Iris pigment epithelial cell (primary cell): ENCODE results near the gene TPM3.
A peak's percentile ranks its signal among the peaks of the same experiment; 100 is the strongest.
"Not testable (repeated sequence)": the region's sequence is repeated elsewhere in the genome, so short reads cannot be mapped to it uniquely, and the experiment has no call there.

ENCODE experiments used
- DNase-seq: peaks from one replicate; pipeline ENCODE4 v3.0.0-alpha.2; 2011; ENCODE audit warnings: low read depth

The TPM3 gene

DNA sequence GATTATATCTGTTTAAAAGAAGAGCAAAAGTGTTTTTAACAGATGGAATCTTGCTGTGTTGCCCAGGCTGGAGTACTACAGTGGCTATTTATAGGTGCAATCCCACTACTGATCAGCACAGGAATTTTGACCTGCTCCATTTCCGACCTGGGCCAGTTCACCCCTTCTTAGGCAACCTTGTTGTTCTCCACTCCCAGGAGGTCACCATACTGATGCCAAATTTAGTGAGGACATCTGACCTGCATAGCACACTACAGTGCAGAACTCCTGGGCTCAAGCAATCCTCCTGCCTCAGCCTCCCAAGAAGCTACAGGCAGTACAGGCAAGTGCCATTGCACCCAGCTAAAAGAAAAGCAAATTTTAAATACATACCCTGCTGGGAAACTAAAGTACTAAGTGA, 25.7 kb downstream of the TPM3 start:
- DNase-seq = no peak

DNA sequence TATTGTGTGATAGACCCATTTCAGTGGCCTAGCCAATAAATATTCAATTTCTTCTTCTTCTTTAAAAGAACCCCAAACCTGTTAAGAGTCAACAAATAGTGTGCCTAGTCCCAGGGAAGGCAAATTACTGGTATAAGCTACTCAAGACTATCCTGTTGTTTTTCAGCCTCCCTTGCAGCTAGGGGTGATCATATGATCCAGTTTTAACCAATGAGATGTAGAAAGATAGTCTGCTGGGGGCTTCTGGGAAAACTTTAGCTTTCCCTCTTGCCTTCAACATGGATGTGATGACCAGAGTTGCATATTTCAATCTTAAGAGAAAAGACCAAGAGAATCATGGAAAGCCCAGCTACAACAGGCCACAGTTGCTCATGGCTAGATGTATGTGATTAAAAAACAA, 32.3 kb downstream of the TPM3 start:
- no peak for DNase-seq

DNA sequence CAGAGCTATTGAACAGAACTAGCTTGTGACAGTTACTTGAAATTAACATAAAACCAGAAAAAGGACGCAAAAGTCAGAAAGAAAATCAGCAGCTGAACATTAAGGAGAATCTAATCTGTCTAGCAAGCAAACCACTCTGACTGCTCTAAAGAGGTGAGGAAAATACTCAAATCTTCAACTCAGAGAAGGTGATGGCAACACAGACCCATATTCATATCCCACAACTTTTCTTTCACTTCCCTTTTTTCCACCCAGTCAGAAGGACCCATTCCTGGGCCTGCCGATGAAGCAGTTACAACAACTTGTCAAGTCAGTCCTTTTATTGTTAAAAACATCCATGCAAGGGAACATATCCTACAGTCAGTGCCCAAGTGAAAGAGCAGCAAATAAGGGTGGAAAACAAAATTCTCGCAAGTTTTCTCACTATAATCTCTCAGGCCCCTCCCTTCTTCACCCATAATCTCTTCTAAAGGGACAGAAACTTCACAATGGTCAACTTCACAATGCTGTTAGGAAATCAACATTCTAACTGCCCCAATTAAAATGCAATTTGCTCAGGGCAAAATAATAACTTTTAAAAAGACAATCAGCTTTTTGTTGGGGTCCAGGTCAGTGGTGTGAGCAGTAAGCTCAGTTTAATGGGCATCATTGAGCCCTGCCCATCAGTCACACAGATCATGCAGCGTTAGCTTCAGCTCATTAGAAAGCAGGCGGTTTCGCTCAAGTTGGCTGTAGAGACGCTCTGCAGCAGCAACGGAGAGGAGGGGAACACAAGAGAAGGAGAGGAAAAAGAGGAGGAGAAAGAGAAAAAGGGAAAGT, 33.4 kb downstream of the TPM3 start:
- no peak for DNase-seq

DNA sequence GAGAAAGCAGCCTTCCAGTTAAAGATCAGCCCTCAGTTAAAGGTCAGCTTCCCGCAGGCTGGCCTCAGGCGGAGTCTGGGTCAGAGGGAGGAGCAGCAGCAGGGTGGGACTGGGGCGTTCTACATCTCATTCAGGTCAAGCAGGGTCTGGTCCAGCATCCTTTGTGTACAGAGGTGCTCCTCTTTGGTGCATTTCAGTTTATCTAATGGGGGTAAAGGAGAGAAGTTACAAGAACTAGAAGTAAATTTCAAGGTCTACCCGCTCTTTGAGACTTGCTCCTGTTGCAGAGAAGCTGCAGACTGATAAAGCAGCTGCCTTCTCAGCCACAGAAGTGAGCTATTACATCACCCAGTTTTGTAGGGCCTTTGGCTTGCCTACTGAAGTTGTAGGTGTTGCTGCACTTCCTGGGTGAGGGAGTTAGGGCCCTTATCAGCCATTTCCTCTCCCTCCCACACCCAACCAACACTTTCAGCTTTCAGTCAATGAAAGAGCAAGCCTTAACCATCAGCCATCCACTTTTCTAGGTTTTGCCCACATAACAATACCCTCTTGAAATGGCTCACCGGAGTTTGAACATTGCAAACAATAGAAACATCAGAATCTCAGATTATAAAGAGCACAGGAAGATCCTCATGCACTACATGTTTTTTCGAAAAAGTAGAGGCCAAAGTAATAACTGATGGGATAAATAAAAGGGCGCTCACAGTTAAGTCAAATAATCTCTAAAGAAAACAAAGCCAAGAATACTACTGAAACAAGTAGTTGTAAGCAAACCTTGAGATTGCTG, 34.2 kb downstream of the TPM3 start:
- DNase-seq = peak; percentile 83

DNA sequence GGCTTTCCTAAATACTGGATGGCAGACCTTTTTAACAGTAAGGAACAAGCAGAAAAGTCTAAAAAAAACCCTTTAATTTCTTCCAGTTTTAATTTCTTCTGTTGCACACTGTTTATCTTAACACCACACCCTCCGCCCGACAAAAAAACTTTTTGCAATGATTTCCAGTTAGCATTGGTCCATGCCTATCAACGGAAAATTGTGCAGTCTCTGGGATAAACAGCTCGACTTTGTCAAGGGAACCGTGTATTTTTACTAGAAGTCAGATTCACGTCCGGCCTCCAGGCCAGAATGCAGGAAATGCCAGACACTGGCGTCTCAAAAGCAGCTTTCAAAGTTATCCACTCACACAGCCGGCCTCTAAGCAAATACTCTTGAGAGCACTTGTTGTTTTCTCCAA, 36.6 kb downstream of the TPM3 start:
- DNase-seq = peak; percentile 81

DNA sequence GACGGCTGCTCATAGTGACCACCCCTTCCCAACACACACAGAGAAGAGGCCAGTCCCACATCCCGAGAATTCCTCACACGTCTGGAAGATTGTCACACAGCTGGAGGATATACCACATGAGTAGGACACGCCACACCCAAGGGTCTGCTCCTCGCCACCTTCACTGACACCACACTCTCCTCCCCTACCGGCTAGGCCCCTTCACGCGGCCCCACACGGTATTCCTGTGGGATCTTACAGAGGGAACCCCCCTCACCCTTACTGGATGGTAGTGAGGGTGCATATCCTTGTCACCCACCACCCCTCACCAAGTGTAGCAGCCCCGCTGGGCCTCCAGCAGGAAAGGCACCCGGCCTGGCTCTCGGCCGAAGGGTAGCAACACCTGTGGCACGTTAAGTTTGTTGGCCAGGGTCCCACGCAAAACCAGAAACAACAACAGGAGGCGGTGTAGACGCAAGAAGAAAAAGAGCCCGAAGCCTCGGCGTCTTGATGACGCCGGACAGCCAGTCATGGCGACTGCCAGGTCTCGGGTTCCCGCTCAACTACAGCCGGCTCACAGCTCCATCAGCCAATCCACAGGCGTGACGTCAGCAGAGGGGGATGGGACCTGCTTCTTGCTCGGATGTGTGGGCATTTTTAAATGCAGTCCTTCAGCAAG, 37.2 kb downstream of the TPM3 start, which contains the start of gene NUP210L:
Gene NUP210L, minus strand, starts transcription at position 540 of the 658 bp plus-strand sequence.
- peak; percentile 53 for DNase-seq

DNA sequence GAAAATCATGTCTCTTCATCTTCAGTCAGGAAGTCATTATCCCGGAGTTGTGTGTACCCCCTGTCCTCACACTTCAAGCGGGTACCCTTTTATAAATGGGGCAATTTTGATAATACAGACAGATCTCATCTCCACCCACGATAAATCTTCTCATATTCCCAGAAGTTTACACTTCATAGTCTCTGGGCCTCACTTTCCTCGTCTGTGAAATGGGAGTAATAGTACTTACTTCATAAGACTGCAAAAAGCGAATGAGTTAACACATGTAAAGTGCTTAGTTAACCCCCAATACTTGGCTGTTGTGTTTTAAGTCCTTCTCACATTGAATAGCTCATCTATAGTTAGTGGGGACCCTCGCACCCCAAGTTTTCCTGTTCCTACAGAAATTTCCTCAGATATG, 37.8 kb downstream of the TPM3 start:
- DNase-seq = no peak

DNA sequence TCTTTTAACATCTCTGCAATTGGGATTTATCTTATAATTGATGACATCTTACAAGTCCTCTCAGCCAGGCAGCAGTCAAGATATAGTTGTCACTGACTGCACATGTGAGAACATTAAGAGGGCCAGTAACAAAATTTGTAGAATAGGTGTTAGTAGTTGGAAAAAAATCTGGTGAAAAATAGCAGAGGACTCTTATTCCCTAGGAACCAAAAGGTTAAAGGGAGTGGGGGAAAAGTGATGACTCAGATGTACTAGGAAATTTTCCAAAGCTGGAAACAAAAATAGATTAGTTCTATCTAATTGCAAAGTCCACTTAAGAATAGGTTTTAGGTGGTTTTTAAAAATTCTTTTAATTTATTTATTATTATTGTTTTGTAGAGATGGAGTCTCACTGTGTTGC, 40.6 kb downstream of the TPM3 start:
- no peak for DNase-seq

DNA sequence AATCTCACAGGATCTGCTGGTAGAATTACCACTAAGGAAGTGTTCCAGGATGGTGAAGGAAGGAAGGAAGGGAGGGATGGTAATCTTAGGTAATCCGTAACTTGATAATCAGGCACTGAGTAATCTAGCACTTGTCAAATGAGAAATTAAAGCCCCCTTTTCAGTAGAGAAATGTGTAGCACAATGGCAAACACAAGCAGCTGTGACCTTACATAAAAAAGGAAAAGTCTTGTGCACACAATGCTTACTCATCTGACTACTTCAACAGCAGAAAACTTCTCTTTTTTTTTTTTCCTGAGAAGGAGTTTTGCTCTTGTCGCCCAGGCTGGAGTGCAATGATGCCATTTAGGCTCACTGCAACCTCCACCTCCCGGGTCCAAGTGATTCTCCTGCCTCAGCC, 43.1 kb downstream of the TPM3 start:
- no peak for DNase-seq

DNA sequence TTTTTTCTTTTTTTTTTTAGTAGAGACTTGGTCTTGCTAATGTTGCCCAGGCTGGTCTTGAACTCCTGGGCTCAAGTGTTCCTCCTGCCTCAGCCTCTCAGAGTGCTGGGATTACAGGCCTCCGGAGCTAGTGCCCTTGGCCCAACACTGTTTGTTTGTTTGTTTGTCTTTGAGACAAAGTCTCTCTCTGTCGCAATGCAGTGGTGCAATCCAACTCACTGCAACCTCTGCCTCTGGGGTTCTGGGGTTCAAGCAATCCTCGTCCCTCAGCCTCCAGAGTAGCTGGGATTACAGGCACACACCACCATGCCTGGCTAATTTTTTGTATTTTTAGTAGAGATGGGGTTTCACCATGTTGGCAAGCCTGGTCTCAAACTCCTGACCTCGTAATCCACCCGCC, 44.4 kb downstream of the TPM3 start:
- DNase-seq = not testable (repeated sequence)

DNA sequence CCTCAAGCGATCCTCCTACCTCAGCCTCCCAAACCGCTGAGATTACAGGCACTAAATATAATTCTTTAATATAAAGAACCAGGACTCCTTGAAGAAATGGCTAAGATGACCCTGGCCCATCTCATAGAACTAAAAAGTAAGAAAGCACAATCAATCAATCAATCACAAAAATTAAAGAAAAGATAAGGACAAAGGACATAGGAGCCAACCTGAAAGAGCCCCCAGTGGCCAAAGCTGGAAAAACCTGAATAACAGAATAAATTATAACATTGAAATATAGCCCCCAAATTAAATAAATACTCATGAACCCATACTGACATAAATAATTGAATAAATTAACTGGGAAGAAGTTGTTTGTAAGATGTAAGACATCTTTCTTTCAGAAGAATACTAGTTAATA, 45.9 kb downstream of the TPM3 start:
- DNase-seq = no peak

DNA sequence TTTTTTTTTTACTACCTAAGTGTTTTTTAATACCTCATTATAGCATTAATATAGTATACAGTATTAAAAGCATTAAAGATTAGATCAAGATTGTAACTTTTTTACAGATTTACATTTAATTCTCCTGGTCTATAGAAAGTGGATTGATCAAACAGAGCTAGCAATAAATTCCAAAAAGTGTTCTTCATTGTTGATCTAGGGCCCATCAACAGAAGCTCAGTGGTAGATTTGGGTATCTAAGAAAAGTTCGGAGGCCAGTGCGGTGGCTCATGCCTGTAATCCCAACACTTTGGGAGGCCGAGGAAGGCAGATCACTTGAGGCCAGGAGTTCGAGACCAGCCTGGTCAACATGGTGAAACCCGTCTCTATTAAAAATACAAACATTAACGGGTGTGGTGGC, 49.5 kb downstream of the TPM3 start:
- no peak for DNase-seq

DNA sequence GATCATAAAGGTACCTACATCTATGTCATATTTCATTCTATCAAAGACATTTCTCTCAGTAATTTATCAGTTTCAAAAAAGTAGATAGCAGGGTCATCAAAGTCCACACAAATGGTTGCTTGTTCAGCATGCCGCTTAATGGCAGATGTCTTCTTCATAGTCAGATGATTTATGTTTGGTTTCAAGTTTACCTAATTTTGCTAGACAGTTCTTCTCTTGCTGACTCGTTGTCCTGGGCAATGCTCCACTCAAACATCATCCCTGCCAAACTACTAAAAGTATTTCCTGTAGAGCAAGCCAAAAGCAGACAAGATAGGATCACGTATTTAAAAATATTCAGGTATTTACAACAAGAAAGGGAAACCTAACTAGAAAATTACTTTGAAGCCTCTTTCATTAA, 50.7 kb downstream of the TPM3 start:
- DNase-seq = peak; percentile 73

DNA sequence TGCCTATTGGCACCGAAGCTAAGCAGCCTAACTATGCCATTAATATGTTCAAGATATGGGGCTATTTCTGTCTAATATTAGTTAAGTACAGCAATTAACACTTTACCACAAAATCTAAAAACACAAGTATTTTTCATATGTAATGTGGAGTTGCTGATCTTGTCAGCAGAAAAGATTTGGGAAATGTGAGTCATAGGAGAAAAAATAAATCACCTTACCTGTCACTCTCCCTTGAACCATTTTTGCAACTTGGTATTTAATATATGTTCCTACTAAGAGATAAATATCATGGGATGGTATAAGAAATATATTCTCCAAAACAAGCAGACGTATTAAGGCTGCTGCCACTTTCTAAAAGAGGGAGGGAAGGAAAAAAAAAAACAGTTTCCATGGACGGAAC, 54.0 kb downstream of the TPM3 start:
- DNase-seq = no peak

DNA sequence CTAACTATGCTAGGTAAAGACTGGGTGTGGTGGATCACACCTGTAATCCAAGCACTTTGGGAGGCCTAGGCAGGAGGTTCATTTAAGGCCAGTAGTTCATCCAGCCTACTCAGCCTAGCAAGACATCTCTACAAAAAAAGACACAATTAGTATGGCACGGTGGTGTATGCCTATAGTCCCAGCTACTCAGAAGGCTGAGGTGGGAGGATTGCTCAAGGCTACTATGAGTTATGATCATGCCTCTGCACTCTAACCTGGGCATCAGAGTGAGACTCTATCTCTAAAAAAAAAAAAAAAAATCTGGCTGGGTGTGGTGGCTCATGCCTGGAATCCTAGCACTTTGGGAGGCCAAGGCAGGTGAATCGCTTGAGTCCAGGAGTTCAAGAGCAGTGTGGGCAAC, 58.6 kb downstream of the TPM3 start:
- DNase-seq = no peak

DNA sequence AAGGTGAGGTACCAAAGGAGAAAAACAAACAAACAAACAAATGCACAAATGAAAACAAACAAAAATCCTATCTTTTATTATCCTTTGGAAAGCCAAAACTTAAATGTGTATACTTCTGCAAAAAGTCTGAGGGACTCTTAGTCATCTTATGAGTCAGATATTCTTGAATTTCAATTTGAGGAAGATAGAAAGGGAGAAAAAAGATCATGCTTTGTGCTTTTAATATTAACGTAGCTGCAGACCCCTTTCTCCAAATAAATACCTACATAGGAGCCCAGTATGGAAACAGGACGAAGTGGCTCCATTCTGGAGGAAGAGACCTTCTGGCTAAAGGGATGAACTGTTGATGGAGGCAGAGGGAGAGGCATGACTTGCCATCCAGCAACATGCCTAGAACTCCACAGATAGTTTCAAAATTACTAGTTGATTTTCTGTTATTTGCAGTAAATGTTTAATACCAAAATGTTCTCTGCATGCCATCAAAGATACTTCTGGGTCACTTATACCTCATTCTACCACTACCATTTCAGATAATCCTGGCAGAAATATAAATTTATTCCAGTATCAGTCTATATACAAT, 62.4 kb downstream of the TPM3 start:
- peak; percentile 22 for DNase-seq

DNA sequence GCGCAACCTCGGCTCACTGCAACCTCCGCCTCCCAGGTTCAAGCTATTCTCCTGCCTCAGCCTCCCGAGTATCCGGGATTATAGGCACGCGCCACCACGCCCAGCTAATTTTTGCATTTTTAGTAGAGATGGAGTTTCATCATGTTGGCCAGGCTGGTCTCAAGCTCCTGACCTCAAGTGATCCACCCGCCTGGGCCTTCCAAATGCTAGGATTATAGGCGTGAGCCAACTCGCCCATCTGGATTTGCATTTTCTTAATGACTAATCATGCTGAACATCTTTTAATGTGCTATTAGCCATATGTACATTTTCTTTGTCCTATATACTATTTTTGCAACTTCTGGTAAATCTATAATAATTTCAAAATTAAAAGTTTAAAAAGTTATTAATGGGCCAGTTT, 68.7 kb downstream of the TPM3 start:
- not testable (repeated sequence) for DNase-seq

DNA sequence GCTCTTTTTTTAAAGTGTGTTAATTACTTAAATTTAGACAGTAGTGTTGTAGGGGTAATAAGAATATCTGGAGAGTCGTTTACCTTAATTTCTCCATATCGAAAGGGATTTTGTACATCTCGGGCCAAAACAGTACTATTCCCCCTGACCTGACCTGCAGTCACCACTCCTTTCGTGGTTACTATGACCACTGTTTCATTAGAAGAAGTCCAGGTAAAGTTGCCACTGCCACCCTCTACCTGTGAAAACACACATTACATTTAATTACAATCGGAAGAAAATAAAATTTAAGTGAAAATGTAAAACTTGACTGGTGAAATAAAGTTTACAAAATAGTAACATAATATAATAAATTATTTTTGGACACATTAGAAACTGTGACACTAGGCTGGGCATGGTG, 74.3 kb downstream of the TPM3 start:
- DNase-seq = no peak

DNA sequence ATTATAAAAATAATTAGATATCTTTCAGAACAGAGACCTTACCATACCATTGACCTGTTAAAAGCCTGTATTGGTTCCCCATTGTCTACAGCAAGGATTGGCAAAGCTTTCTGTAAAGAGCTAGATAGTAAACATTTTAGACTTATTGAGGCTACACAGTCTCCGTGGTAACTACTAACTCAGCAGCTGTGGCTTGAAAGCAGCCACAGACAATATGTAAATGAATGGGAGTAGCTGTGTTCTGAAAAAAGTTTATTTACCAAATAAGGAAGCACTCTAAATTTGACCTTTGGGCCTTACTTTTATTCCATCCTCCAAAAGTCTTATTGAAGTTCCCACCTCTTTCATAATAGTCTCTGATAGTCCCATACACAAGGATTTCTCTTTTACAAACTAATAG, 76.7 kb downstream of the TPM3 start:
- DNase-seq = peak; percentile 7
